RWPE1 (cell line): ENCODE data around the gene PRRX1.

Source experiments
- CTCF ChIA-PET: fragments of 350-600 bp; sonication (Branson Sonifier 250); formaldehyde crosslinking; extraction: SDS; loops from one replicate; lab custom pipeline; 2021; lab: Yijun Ruan, JAX
- POLR2A ChIA-PET: fragments of 400-600 bp; formaldehyde crosslinking; extraction: SDS; loops from one replicate; lab custom pipeline; 2020; ENCODE audit warnings: antibody characterized with exemption; ENCODE audit not compliant: low non-redundant PET; lab: Yijun Ruan, JAX
- DNase-seq: peaks from one replicate; pipeline ENCODE4 v3.0.0; 2012; ENCODE audit warnings: low spot score
- H3K27ac ChIP-seq: fragments of 450-650 bp; 2 replicates; pipeline ENCODE4 v1.5.1; 2017
- TF ChIP-seq, protein P1 (sequence below): fragments of 450-650 bp; conservative IDR thresholded peaks from 2 replicates; pipeline ENCODE4 v1.5.1; 2017; ENCODE audit warnings: low read depth, mild to moderate bottlenecking

Gene PRRX1

DNA sequence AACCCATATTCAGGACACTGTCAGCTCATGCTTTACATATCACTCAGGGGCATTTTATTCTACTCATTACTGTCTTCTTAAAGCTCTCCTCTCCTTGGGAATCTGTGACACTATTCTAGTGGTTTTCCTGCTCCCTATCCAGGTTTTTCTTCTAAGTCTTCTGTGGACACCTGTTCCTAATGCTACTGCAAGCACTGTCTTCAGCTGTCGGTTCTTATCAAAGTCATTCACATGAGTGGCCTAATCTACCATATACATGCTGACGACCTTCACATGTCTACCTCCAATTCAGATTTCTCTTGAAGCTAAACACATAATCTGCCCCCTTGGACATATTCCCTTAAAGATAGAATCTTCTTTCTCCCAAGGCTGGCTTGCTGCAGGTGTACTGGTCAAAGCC lies 39.8 kb upstream of the PRRX1 start:
- H3K27ac ChIP-seq: no peak overlapping the region
- no peak for DNase-seq
- ChIA-PET CTCF (no interaction called here), POLR2A (no interaction called here)
- TF ChIP-seq, protein P1, sequence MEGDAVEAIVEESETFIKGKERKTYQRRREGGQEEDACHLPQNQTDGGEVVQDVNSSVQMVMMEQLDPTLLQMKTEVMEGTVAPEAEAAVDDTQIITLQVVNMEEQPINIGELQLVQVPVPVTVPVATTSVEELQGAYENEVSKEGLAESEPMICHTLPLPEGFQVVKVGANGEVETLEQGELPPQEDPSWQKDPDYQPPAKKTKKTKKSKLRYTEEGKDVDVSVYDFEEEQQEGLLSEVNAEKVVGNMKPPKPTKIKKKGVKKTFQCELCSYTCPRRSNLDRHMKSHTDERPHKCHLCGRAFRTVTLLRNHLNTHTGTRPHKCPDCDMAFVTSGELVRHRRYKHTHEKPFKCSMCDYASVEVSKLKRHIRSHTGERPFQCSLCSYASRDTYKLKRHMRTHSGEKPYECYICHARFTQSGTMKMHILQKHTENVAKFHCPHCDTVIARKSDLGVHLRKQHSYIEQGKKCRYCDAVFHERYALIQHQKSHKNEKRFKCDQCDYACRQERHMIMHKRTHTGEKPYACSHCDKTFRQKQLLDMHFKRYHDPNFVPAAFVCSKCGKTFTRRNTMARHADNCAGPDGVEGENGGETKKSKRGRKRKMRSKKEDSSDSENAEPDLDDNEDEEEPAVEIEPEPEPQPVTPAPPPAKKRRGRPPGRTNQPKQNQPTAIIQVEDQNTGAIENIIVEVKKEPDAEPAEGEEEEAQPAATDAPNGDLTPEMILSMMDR: no peak

DNA sequence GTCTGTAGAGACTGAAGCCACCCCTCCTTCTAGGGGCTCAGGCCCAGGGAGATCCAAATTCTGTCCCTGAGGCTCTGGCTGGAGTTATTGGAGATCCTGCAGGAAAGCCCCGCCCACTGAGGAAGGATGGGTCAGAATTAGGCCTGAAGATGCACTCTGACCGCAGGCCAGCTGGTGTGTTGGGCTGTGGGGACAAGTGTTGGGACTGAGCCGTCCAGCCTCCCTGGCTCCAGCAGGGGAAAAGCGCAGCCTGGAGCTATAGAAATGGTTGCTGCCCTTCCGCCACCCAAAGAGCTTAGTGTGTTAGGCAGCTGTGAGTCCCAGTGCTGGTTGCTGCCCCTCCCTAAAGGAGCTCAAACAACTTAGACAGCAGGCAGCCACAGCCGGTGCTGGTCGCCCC lies 33.0 kb upstream of the PRRX1 start:
- DNase-seq: no peak
- no peak overlapping the region for H3K27ac ChIP-seq
- ChIA-PET CTCF (no interaction called here), POLR2A (no interaction called here)
- TF ChIP-seq, protein P1: no peak

DNA sequence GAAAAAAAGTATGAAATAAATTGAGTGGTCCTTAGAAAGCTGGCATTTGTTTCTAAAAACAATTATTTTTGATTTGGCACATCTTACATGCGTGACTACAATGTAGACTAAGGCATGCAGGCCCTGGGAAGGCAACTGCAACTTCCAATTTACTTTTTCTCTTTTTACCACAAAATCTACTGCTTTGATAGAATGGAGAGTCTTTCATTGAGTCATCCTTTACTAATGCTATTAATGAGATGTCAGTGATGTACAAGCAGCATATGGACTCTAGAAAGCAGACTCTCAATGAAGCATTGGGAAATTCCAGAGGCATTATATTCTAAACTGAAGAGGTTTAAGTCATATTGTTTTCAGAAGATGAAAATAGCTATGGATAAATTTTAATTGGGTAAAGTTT lies 29.6 kb upstream of the PRRX1 start:
- TF ChIP-seq, protein P1: no peak
- ChIA-PET POLR2A (no interaction called here), CTCF (interaction anchor here (0.6 to 0.7 kb wide), 2 partner anchors 204 to 830 kb away, joined by 3 read pairs; no protein-coding TSS in a partner anchor)
- no peak overlapping the region for H3K27ac ChIP-seq
- no peak for DNase-seq

DNA sequence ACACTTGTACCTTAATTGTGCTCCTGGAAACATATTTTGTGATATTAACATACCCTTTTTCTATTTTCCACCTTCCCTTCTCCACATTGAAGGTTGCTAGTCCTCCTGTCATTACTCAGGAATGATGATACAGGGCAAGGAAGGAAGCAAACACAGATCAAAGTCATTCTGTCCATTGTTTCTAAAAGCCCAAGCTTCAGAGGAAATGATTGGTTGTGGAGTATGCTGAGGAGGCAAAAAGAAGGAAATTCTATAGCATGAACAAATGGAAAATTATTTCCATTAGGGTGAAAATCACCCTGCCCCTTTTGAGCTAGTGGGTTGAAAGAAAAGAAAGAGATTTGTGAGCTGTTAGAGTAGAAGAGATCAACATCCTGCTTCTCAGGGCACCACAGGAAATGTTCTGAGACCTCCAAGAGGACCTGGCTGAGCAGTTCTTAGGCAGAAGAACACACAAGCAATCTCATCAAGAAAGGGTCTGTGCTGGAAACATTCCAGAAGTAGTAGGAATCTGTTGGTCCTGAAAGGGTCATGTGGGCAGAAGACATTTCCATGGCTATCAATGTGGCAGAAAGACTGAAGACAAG lies 29.0 kb upstream of the PRRX1 start:
- TF ChIP-seq, protein P1: no peak
- ChIA-PET POLR2A (no interaction called here), CTCF (no interaction called here)
- DNase-seq: no peak
- H3K27ac ChIP-seq: no peak overlapping the region

DNA sequence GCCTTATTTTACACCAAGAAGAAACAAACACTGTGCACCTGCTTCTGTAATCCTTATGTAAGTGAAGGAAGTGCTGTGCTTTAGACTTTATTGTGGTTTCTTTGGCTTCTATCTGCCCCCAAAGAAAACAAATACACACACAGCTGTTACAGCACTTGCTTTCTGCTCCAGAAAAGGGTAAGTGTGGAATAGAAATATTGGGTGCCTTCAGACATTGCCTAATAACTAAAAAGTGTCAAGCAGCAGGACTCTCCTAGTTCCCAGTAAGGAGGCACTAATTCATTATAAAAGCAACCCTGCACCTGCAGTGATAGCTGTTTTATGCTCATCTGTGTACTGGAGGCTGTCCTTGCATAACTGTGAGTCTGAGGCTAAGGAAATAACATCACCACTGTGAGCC lies 23.4 kb upstream of the PRRX1 start:
- TF ChIP-seq, protein P1: no peak
- no peak for DNase-seq
- H3K27ac ChIP-seq: no peak overlapping the region
- ChIA-PET CTCF (interaction anchor here (0.6 kb wide), 1 partner anchor 49 kb away, joined by 3 read pairs; no protein-coding TSS in a partner anchor), POLR2A (no interaction called here)

DNA sequence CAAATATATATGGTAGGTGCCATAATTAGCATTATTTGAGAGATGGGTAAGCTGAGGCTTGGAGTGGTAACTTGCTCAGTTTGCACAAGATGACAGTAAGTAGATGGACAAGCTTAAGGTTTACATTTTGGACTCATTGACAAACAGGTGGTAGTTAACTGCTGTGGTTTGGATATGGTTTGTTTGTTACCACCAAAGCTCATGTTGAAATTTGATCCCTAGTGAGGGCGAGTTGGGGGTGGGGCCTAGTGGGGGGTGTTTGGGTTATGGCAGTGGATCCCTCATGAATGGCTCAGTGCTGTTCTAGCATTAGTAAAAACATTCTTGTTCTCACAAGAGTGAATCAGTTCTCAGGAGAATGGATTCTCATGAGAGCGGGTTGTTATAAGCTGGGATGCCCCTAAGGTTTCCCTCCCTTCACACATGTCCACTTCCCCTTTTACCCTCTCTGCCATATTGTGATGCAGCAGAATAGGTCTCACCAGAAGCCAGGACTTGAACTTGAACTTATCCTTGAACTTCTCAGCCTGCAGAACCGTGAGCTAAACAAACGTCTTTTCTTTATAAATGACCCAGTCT lies 6.6 kb upstream of the PRRX1 start:
- CTCF ChIA-PET: no interaction called here
- TF ChIP-seq, protein P1: no peak
- no peak for DNase-seq
- no peak overlapping the region for H3K27ac ChIP-seq
- POLR2A ChIA-PET: interaction anchor here (0.7 kb wide), 1 partner anchor 312 kb away, joined by 3 read pairs; no protein-coding TSS in a partner anchor
